MM.1S (cell line): ENCODE data around the gene SEMA6B.

ENCODE experiments used
- EZH2 ChIP-seq: fragments of 300-600 bp; sonication (generic); optimal IDR thresholded peaks from 2 replicates; pipeline ENCODE3; 2017; ENCODE audit warnings: low read depth, mild to moderate bottlenecking, antibody characterized with exemption, low read length, mixed read lengths
- EZH2phosphoT487 ChIP-seq: fragments of 300-600 bp; sonication (generic); IDR thresholded peaks from 2 replicates; pipeline ENCODE4 v1.6.1; 2018; ENCODE audit warnings: antibody characterized with exemption, low read length
- TF ChIP-seq, protein P1 (sequence below): fragments of 300-600 bp; sonication (generic); IDR thresholded peaks from 2 replicates; pipeline ENCODE4 v1.5.1; 2016; ENCODE audit warnings: antibody characterized with exemption, low read length, mixed read lengths

DNA sequence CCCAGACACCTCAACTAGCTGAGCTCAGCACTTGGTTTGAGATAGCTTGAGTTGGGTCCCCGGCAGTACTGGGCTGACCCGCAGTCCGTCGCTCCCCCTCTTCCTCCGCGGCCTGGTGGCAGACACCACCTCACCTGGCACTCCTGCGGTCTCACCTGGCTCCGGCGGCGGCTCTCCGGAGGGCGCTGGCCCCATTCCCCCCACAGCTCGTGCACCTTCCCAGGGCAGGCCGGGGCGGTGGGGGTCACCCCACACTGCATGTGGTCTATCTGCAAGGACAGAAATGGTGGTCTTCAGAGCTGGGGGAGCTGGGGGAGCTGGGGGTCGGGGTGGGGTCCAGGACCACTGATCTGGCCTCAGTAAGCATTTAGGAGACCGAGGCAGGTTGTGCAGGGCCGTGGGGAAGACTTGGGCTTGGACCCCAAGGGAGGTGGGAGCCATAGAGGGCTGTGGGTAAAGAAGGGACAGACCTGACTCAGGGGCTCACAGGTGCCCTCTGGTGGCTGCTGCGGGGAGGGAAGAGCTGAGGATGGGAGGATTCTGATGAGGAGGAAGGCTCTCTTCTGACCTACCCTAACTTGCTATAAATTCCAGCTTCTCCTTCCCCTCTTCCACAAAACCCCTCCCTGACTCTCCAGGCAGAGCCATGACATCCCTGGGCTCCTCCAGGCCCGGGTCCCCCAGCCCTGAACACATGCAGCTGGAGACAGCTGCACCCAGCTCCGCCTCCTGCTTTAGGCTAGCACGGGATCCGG is 34.5 kb downstream of the SEMA6B start:
- TF ChIP-seq, protein P1, sequence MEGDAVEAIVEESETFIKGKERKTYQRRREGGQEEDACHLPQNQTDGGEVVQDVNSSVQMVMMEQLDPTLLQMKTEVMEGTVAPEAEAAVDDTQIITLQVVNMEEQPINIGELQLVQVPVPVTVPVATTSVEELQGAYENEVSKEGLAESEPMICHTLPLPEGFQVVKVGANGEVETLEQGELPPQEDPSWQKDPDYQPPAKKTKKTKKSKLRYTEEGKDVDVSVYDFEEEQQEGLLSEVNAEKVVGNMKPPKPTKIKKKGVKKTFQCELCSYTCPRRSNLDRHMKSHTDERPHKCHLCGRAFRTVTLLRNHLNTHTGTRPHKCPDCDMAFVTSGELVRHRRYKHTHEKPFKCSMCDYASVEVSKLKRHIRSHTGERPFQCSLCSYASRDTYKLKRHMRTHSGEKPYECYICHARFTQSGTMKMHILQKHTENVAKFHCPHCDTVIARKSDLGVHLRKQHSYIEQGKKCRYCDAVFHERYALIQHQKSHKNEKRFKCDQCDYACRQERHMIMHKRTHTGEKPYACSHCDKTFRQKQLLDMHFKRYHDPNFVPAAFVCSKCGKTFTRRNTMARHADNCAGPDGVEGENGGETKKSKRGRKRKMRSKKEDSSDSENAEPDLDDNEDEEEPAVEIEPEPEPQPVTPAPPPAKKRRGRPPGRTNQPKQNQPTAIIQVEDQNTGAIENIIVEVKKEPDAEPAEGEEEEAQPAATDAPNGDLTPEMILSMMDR = peak; percentile 76
- TF ChIP-seq EZH2phosphoT487 = no peak
- TF ChIP-seq EZH2 = no peak
